Chondrocyte (in vitro differentiated cells): ENCODE results near the gene PTGFRN. TPM values are rescaled to one million over a fixed set of nuclear protein-coding genes. Genes with fewer than 3 reads are reported as not detected.

ENCODE experiments used
- DNase-seq: peaks from one replicate; pipeline ENCODE4 v3.0.0; 2021; ENCODE audit warnings: mixed read lengths, low spot score
- H3K27ac Mint-ChIP-seq: one replicate; pipeline ENCODE4 v1.8.0; 2021; ENCODE audit warnings: mild to moderate bottlenecking, moderate library complexity, mixed read lengths; ENCODE audit not compliant: unreplicated experiment
- H3K27me3 Mint-ChIP-seq: 2 replicates; pipeline ENCODE4 v1.8.0; 2021; ENCODE audit warnings: low read depth, mixed read lengths
- H3K36me3 Mint-ChIP-seq: 2 replicates; pipeline ENCODE4 v1.8.0; 2021; ENCODE audit warnings: low read depth, mixed read lengths
- H3K4me1 Mint-ChIP-seq: 2 replicates; pipeline ENCODE4 v1.8.0; 2021; ENCODE audit warnings: low read depth, mild to moderate bottlenecking, mixed read lengths
- H3K4me3 Mint-ChIP-seq: one replicate; pipeline ENCODE4 v1.8.0; 2021; ENCODE audit warnings: mild to moderate bottlenecking, moderate library complexity, mixed read lengths; ENCODE audit not compliant: unreplicated experiment
- H3K9me3 Mint-ChIP-seq: 2 replicates; pipeline ENCODE4 v1.8.0; 2021; ENCODE audit warnings: low read depth, mixed read lengths
- total RNA-seq: library from RNA; stranded (reverse); gene quantifications from 3 replicates; pipeline ENCODE4 v1.2.1, GENCODE V29; 2021
- TF ChIP-seq, protein P1 (sequence below): fragments of 200-600 bp; sonication (generic); IDR thresholded peaks from 2 replicates; pipeline ENCODE4 v1.5.0; 2021; ENCODE audit warnings: antibody characterized with exemption, mild to moderate bottlenecking, moderate library complexity

The PTGFRN gene
- total RNA-seq, 1 donor from 2014 or later = 117 TPM

- Mint-ChIP-seq H3K4me3 (no peak overlapping the region), H3K27ac (no peak overlapping the region), H3K9me3 (peaks cover 4% of the 10 kb centered on the region), H3K4me1 (peaks cover 29% of the 10 kb centered on the region), H3K27me3 (no peaks in the 10 kb centered on the region), H3K36me3 (no peaks in the 10 kb centered on the region)
- TF ChIP-seq, protein P1, sequence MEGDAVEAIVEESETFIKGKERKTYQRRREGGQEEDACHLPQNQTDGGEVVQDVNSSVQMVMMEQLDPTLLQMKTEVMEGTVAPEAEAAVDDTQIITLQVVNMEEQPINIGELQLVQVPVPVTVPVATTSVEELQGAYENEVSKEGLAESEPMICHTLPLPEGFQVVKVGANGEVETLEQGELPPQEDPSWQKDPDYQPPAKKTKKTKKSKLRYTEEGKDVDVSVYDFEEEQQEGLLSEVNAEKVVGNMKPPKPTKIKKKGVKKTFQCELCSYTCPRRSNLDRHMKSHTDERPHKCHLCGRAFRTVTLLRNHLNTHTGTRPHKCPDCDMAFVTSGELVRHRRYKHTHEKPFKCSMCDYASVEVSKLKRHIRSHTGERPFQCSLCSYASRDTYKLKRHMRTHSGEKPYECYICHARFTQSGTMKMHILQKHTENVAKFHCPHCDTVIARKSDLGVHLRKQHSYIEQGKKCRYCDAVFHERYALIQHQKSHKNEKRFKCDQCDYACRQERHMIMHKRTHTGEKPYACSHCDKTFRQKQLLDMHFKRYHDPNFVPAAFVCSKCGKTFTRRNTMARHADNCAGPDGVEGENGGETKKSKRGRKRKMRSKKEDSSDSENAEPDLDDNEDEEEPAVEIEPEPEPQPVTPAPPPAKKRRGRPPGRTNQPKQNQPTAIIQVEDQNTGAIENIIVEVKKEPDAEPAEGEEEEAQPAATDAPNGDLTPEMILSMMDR = no peak
- DNase-seq = no peak
Observed at GRCh38 chr1:116889380-116889779, 20.3 kb upstream of the PTGFRN start.

- TF ChIP-seq, protein P1 = no peak
- Mint-ChIP-seq H3K36me3 (peaks cover 2% of the 10 kb centered on the region), H3K27ac (no peak overlapping the region), H3K27me3 (no peaks in the 10 kb centered on the region), H3K4me1 (peaks cover 20% of the 10 kb centered on the region), H3K4me3 (no peak overlapping the region), H3K9me3 (peaks cover 13% of the 10 kb centered on the region)
- DNase-seq = no peak
Observed at GRCh38 chr1:116891396-116892079, 18.2 kb upstream of the PTGFRN start.

GRCh38 chr1:116895073-116895472 lies 14.6 kb upstream of the PTGFRN start:
- Mint-ChIP-seq H3K4me1 (peaks cover 10% of the 10 kb centered on the region), H3K4me3 (no peak overlapping the region), H3K27me3 (no peaks in the 10 kb centered on the region), H3K27ac (no peak overlapping the region), H3K36me3 (peaks cover 4% of the 10 kb centered on the region), H3K9me3 (peaks cover 16% of the 10 kb centered on the region)
- DNase-seq = no peak
- TF ChIP-seq, protein P1 = no peak

DNA sequence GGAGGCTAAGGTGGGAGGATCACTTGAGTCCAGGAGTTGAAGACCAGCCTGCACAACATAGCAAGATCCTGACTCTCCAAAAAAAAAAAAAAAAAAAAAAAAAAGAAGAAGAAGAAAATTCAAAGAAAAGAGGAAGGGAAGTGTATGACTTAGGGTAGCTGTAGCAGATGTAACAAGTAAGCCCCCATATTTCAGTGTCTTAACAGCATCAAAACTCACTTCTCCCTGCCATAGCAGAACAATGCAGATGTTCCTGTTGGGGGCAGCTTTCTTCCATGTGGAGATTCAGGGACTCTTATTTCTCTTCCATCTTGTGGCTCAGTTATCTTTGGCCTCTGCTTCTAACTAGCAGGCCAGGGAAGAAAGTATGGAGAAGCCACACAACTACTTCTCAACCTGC lies 10.2 kb upstream of the PTGFRN start:
- TF ChIP-seq, protein P1 = no peak

DNA sequence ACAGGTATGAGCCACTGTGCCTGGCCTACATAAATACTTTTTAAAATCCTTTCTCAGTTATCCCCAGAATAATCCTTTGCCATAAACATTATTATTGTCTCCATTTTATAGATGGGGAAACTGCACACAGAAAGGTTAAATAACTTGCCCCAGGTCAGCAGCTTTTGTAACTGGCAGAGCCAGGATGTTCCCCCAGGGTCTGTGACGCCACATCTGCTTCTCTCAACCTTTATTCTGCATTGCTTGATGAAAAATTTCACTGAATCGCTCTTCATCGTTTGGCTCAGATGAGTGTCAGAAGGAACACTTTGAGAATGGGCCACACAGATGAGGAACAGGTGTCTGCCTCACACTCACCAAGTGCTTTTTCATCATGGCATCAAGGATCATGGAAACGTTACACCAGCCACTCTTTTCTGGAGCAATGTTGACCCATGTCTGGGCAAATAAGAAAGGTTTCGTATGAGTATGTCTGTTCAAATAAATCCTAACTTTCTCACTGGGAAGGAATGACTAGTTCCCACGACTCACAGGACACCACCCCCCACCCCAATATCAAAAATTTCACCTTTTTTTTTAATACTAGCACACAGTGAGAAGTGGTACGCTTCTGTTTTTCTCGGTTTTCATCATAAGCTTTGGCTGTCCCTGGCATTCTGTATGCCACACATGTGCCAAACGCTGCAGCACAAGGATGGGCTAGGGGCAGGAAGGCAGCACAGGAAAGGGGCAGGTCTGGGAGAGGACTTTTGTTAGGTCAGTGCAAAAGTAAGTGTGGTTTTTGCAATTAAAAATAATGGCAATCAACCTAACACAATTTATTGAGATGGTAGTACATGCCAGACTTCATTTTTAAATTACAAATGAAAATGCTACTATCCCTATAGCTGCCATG lies 9.0 kb upstream of the PTGFRN start:
- Mint-ChIP-seq H3K27ac (no peak overlapping the region), H3K36me3 (peaks cover 1% of the 10 kb centered on the region), H3K4me3 (no peak overlapping the region), H3K9me3 (peaks cover 4% of the 10 kb centered on the region), H3K27me3 (no peaks in the 10 kb centered on the region), H3K4me1 (no peaks in the 10 kb centered on the region)
- TF ChIP-seq, protein P1 = no peak
- DNase-seq = no peak

More for the DNA sequence above, 10.2 kb upstream of the PTGFRN start:
- H3K9me3 Mint-ChIP-seq = peaks cover 11% of the 10 kb centered on the region
- no peak for DNase-seq
- H3K27me3 Mint-ChIP-seq = no peaks in the 10 kb centered on the region
- H3K4me3 Mint-ChIP-seq = no peak overlapping the region
- H3K36me3 Mint-ChIP-seq = peaks cover 4% of the 10 kb centered on the region
- H3K4me1 Mint-ChIP-seq = no peaks in the 10 kb centered on the region
- H3K27ac Mint-ChIP-seq = no peak overlapping the region
